Testis (tissue), 3 donors: ENCODE results near the gene ACSS3. TPM values are rescaled to one million over a fixed set of nuclear protein-coding genes. Genes with fewer than 3 reads are reported as not detected.

Experiments
- DNase-seq: peaks from one replicate; pipeline ENCODE4 v3.0.0-alpha.2; 2019
- H3K27ac ChIP-seq, 2 donors: fragments of 200-600 bp; sonication (generic); one replicate each; pipeline ENCODE4 v1.5.1; 2019
- H3K27me3 ChIP-seq: fragments of 200-600 bp; sonication (generic); one replicate; pipeline ENCODE4 v1.5.1; 2019
- H3K36me3 ChIP-seq: fragments of 200-600 bp; sonication (generic); one replicate; pipeline ENCODE4 v1.5.1; 2017; ENCODE audit warnings: low read depth; ENCODE audit errors: missing control alignments
- H3K4me1 ChIP-seq: fragments of 200-600 bp; sonication (generic); one replicate; pipeline ENCODE4 v1.5.1; 2019
- H3K4me3 ChIP-seq, 2 donors: fragments of 200-600 bp; sonication (generic); one replicate each; pipeline ENCODE4 v1.5.1; 2017 to 2019
- H3K9me3 ChIP-seq: fragments of 200-600 bp; sonication (generic); one replicate; pipeline ENCODE4 v1.5.1; 2017
- POLR2A ChIP-seq: fragments of 450-650 bp; IDR thresholded peaks from one replicate; pipeline ENCODE4 v1.6.1; 2017; ENCODE audit warnings: antibody characterized with exemption, mild to moderate bottlenecking, moderate library complexity
- WGBS, 2 donors: methylation state at CpG; one replicate each; pipeline ENCODE4 v1.1.5; 2018; 5-methylcytosine and 5-hydroxymethylcytosine counted together
- intact Hi-C: fragments of 100-400 bp; cut with DNase I; formaldehyde crosslinking; loops from one replicate; pipeline ENCODE4 v1.15.1; 2023; ENCODE audit warnings: low total_unique reads
- polyA plus RNA-seq: library from polyadenylated mRNA; stranded (reverse); fragments of 350-450 nt; fragmentation: Illumina TruSeq; extraction: RNeasy Lipid Tissue Mini Kit (QIAGEN cat#74804); gene quantifications from one replicate; pipeline ENCODE4 v1.2.3, GENCODE V29; 2014; ENCODE audit warnings: low read depth, low replicate concordance; ENCODE audit not compliant: insufficient read depth
- total RNA-seq, 2 donors: library from RNA; depleted of rRNA; stranded (reverse); fragments of >200 nt; gene quantifications; one replicate each; pipeline ENCODE4 v1.2.3, GENCODE V29; 2016
- TF ChIP-seq, protein P1 (sequence below), 3 experiments: fragments of 450-650 bp in 2 of 3; fragments of 200-600 bp in 1 of 3; sonication (generic) in 1 of 3; IDR thresholded peaks; one replicate each; pipeline ENCODE4 v1.5.1; 2016 to 2019; ENCODE audit warnings: antibody characterized with exemption in 3 of 3, mild to moderate bottlenecking in 2 of 3, moderate library complexity in 1 of 3

The ACSS3 gene
- total and polyA plus RNA-seq, 3 donors from 2014 or later: 7.5 to 22.8 (median 17.1) TPM

GRCh38 chr12:81294325-81295190, 216.7 kb downstream of the ACSS3 start:
- intact Hi-C loops: no loop called here
- TF ChIP-seq, protein P1, sequence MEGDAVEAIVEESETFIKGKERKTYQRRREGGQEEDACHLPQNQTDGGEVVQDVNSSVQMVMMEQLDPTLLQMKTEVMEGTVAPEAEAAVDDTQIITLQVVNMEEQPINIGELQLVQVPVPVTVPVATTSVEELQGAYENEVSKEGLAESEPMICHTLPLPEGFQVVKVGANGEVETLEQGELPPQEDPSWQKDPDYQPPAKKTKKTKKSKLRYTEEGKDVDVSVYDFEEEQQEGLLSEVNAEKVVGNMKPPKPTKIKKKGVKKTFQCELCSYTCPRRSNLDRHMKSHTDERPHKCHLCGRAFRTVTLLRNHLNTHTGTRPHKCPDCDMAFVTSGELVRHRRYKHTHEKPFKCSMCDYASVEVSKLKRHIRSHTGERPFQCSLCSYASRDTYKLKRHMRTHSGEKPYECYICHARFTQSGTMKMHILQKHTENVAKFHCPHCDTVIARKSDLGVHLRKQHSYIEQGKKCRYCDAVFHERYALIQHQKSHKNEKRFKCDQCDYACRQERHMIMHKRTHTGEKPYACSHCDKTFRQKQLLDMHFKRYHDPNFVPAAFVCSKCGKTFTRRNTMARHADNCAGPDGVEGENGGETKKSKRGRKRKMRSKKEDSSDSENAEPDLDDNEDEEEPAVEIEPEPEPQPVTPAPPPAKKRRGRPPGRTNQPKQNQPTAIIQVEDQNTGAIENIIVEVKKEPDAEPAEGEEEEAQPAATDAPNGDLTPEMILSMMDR (IDR thresholded peaks at IDR 0.05): no peak
- TF ChIP-seq POLR2A: no peak
- DNase-seq: no peak

DNA sequence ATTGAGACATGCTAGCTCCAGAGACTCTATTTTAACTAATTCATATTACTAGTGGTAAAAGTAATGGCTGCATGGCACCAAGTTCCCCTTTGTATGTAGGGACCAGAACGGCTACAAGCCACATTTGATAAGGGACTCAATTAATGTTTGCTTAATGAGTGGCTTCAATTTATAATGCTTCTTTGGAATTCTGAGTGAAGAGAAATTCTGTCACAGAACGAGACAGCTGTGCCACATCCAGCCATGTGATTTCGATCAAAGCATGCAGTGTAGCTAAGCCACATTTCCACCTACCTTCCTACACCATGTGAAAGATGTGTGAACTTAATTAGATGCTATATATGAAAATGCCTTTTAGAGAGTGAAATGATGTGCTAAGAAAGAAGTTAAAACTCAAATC, 217.4 kb downstream of the ACSS3 start:
- no peaks in the 10 kb centered on the region for H3K36me3 ChIP-seq
- no peaks in the 10 kb centered on the region for H3K27me3 ChIP-seq
- 81 to 86% methylated on average over 3 of the region's 3 CpGs for WGBS, 2 donors
- H3K9me3 ChIP-seq: no peaks in the 10 kb centered on the region
- no peak overlapping the region for H3K4me3 ChIP-seq
- DNase-seq: no peak
- no peaks in the 10 kb centered on the region for H3K4me1 ChIP-seq
- no peak overlapping the region for H3K27ac ChIP-seq
- intact Hi-C loops: no loop called here
- TF ChIP-seq, protein P1 (IDR thresholded peaks at IDR 0.05): no peak
- TF ChIP-seq POLR2A: no peak

More at GRCh38 chr12:81294325-81295190, 216.7 kb downstream of the ACSS3 start:
- Histone ChIP-seq H3K9me3 (no peaks in the 10 kb centered on the region), H3K27ac (no peak overlapping the region), H3K27me3 (no peaks in the 10 kb centered on the region), H3K36me3 (no peaks in the 10 kb centered on the region), H3K4me3 (no peak overlapping the region), H3K4me1 (no peaks in the 10 kb centered on the region)
- 54 to 68% methylated on average over 12 of the region's 12 CpGs for WGBS, 2 donors

DNA sequence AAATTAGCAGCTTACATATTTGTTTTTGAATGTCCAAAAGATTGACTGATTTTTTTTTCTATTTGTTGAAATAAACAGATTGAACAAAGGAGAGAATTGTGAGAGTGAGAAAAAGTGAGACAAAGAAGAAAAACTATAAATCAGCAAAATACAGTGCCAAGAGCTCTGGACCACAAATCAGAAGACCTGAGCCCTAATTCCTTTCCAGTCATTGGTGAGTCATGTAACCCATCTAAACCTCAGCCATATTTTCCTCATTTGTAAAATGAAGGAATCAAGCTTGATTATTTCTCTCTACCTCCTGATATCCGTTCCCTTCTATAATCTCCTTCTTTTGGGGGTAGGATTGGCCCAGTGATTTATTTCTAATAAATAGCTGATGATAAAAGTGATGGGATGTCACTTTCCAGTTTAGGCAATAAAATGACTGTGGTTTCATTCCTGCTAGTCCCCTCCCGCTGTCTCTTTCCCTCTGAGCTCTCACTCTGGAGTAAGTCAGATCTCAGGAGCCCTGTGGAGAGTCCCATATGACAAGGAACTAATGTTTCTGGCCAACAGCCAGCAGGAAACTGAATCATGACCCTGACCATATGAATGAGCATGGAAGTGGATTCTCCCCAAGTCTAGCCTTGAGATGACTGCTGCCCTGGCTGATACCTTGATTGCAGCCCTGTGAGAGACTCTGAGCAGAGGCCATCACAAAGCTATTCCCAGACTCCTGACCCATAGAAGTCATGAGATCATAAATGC, 218.9 kb downstream of the ACSS3 start:
- no peak for DNase-seq
- intact Hi-C loops: no loop called here
- no peak overlapping the region for H3K27ac ChIP-seq
- WGBS, 2 donors: 85 to 86% methylated on average over 2 of the region's 2 CpGs
- H3K27me3 ChIP-seq: no peaks in the 10 kb centered on the region
- no peaks in the 10 kb centered on the region for H3K9me3 ChIP-seq
- TF ChIP-seq, protein P1 (IDR thresholded peaks at IDR 0.05): no peak
- TF ChIP-seq POLR2A: no peak
- H3K36me3 ChIP-seq: no peaks in the 10 kb centered on the region
- no peaks in the 10 kb centered on the region for H3K4me1 ChIP-seq
- H3K4me3 ChIP-seq: no peak overlapping the region

DNA sequence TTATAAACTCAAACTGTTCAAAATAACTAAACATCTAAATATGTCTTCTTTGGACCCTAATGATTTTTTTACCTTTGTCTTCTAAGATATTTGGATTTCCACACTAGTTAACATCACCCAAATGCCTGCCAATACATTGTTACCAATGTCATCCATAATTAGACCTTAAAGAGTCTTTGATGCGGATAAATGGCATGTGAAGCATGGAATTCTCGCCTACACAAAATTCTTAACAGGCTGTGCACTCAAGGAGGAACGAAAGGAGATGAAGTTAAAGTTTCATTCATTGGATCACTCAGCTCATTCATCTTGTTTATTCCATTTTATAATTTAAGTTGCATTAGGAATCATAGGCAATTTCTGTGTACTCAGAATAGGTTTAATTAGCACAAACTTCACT, 219.7 kb downstream of the ACSS3 start:
- no peak overlapping the region for H3K27ac ChIP-seq
- no peaks in the 10 kb centered on the region for H3K36me3 ChIP-seq
- intact Hi-C loops: no loop called here
- H3K27me3 ChIP-seq: no peaks in the 10 kb centered on the region
- WGBS, 2 donors: 74 to 76% methylated on average over 3 of the region's 3 CpGs
- DNase-seq: no peak
- no peaks in the 10 kb centered on the region for H3K9me3 ChIP-seq
- TF ChIP-seq, protein P1 (IDR thresholded peaks at IDR 0.05): no peak
- TF ChIP-seq POLR2A: no peak
- H3K4me1 ChIP-seq: no peaks in the 10 kb centered on the region
- no peak overlapping the region for H3K4me3 ChIP-seq
